GM15510 (cell line): Measurements from ENCODE around the gene RAPGEF5.

ENCODE experiments used
- POLR2A ChIP-seq: IDR thresholded peaks from 3 replicates; pipeline ENCODE4 v1.6.1; 2011; ENCODE audit warnings: borderline replicate concordance; ENCODE audit not compliant: insufficient read length; ENCODE audit errors: extremely low read depth

Gene RAPGEF5

DNA sequence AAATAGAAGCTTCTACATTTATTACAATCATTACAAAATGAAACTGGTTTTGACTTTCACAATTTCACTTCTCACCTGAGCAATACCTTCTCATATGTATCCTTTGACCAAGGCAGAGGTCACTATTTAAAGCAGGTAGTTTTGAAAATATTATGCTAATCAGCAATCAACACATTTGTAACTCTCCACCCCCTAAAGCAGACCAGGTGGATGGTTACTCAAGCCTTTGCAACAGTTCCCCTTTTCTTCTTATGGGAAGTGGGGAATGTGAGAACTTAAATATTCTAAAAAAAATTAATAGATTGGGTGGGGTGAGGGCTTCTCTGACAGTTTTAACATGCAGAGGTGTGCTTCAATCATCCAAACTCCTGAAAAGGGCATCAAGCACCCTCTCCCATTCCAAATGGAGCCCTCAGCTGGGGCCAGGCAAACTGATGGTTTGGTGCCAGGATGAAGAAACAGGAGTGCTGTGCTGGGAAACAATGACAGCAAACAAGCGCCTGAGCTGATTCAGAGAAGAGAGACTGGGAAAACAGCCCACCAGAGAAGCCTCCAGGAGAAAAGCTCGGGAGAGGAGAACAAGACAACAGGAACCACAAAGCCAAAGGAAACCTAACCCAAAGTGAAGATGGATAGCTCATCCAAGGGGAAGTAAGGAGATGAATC lies 17.1 kb downstream of the RAPGEF5 start:
- TF ChIP-seq POLR2A = no peak

DNA sequence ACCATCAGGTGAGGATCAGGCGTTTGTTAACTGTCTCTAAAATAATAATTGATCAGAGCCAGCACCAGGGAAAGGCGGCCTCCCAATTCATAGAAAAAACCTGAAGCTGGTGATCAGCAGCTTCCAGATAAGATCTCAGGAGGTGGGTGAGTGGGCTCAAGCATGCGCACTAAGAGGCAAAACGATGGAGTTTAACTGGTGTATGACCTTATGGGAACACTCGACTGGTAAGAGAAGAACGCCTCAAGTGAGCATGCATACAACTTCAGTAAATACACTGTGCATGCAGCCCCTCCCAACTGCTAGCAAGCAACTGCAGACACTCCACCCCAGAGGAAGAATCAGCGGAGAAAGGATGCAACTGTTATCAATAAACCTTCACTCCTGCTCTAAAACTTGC lies 18.1 kb downstream of the RAPGEF5 start:
- no peak for TF ChIP-seq POLR2A

DNA sequence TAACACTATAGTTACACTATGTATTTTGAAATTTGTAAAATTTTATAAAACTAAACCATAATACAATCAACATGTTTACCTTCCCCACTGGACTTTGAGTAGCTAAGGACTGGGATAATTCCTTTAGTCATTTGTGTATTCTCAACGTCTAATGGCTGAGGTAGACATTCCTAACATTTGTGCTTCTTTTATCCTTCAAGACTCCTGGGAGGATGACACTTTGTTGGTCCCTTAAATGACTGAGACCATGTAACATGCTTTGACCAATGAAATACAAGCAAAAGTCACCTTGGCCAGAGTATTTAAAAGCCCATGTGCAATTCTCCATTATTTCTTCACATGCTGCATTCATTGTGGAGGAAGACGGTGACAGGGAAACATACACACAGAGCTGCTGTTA lies 18.5 kb downstream of the RAPGEF5 start:
- no peak for TF ChIP-seq POLR2A

DNA sequence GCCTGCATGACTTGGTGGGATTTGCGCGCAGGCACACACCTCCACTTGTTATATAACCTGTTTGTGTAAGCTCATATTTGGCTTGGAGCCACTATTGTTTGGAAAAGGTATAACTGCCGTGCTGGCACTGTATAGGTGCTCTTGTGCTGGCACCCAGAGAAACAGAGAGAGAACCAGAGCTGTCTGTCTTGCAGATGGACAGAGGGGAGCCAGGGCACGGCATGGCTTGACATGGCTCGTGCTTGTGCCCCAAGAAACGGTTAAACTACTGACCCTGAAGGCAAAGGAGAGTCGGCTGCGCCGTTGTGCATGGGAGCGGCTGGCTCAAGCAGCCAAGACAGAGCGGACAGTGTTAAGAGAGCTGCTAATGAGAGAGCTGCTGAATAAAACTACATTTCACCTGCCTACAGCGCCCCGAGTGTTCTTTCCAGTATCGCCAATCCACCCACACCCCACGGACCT lies 23.2 kb downstream of the RAPGEF5 start:
- no peak for TF ChIP-seq POLR2A

DNA sequence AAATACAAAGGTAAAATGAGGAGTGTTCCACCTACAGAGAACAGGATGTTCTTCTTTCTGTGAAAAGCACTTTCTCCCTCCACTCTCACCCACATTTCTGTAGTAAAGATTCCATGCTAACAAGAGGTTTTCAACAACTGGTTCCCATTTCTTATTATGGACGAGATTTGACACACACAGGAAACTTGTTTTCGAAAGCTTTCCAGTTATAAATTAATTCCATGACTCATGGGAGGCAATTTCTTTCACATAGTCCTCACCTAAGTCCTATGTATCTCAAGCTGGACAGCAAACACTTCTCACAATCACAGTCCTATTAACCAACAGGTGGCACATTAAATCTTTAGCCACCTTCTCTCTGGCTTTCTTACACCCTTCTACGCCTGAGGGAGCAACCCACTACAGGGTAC lies 24.5 kb downstream of the RAPGEF5 start:
- TF ChIP-seq POLR2A = no peak

DNA sequence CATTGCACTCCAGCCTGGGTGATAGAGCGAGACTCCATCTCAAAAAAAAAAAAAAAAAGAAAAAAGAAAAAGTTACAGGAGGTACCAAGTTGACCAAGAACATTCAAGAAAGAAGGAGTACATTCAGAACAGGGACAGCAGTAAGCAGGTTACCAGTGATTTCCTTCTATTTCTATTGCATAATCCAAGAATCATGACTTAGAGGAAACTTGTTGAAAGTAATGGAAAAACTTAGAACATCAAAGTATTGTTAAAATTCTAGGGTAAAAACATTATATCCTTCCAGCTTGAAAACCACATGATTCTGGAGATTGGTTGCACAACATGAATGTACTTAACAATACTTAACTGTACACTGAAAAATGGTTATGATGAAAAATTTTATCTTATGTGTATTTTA lies 25.2 kb downstream of the RAPGEF5 start:
- no peak for TF ChIP-seq POLR2A

DNA sequence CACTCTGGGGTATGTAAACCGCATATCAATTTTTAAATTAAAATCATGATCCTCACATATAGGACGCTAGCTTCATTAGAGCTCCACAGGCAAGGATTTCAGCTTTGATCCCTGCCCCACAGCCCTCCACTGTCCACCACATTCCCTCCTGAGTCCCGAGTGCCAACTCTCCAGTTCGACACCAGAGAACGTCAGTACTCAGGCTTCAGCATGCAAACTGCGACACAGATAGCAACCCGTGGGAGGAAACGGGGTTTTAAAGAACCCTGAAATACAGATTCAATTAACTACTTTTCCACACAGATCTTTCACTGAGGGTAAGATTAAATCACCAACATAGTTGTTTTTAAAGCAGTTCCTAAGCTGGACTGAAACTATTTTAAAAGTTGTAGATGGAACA lies 26.1 kb downstream of the RAPGEF5 start:
- TF ChIP-seq POLR2A = no peak

DNA sequence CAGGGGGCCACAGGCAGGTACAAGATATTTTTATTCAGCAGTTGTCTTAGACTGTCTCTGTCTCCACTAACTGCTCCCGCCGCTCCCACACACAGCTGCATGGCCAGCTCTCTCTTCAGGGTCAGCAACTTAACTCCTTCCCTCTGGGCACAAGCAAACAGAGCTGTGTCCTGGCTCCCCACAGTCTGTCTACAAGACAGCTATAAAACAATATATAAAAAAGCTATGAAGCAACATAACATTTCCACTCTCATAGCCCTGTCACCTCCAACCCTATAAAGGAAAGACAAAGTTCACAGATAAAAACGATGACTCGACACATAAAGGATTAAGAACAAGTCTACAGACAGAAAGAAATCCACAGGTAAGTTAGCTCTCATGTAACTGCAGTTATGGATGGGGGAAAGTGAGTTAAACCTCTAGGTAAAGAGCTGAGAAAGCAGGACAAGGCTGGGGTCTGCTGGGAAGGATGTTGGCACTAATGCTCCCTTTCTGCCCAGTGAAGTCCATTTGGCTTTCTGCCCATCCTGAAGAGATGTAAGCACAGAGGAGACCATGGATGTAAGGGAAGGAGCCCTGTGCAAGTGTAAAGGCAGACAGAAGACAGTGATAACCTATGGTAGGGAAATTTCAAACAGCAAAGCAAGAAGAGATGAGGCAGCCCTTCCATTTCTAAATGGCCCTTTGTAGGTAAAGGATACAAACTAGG lies 27.0 kb downstream of the RAPGEF5 start:
- no peak for TF ChIP-seq POLR2A

DNA sequence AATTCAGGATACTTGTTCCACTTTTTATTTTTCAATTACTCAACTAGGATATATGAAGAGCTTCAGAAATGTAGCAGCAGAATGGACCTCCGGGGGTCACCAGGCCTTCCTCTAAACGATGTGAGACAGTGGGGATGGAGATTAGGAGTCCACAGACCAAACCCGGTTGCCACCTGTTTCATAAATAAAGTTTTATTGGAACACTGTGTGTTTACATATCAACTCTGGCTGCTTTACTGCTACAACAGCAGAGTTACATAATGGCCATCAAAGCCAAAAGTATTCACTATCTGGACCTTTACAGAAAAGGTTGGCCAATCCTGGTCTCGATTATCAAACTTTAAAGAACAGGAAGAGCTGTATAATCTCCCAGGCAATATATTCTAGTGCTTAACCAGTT lies 30.8 kb downstream of the RAPGEF5 start:
- TF ChIP-seq POLR2A = no peak

DNA sequence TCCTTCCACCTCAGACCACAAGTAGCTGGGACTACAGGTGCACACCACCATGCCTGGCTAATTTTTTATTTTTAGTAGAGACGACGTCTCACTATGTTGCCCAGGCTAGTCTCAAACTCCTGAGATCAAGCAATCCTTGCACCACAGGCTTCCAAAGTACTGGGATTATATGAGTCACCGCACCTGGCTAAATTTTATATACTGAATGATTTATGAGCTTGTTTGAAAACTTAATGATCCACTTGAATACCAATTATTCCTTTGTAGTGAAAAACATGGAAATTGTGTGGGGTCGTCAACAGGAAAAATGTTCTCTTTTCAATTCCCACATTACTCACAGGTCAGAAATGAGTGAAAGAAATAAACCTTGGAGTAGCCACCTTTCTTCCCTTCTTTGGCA lies 31.3 kb downstream of the RAPGEF5 start:
- no peak for TF ChIP-seq POLR2A

DNA sequence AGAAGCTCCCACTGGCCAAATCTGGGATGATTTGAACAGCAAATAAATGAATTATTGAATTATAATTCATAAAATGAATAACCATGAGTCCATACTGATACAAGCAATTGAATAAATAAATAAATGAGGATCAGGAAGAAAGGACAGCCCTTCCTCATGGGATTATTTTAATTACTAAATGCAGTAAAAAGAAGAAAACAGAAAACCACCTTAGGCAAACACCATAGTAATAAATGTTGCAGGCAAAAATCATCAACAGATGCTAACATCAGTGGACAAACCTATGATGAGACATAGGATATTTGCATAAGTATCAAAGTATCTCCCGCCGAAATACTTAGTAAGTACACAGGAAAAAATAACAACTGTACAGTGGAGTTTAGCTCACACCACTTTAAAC lies 33.2 kb downstream of the RAPGEF5 start:
- TF ChIP-seq POLR2A = no peak

DNA sequence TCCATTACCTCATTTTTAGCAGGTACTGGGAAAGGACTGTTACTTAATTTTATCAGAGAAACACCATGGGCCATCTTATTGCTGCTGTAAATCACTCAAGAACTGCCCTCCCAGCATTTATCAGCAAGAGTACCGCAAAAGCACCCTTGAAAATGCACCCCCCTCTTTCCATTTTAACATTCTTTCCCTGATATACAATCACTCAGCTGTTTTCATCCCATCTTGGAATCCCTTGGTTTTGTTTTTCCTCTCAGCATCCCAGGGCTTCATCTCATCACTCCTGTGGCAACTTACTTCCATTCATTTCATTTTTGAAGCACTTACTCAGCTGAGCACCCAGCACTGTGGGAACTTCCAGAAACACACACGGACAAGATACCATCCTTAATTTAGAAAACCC lies 36.5 kb downstream of the RAPGEF5 start:
- no peak for TF ChIP-seq POLR2A

DNA sequence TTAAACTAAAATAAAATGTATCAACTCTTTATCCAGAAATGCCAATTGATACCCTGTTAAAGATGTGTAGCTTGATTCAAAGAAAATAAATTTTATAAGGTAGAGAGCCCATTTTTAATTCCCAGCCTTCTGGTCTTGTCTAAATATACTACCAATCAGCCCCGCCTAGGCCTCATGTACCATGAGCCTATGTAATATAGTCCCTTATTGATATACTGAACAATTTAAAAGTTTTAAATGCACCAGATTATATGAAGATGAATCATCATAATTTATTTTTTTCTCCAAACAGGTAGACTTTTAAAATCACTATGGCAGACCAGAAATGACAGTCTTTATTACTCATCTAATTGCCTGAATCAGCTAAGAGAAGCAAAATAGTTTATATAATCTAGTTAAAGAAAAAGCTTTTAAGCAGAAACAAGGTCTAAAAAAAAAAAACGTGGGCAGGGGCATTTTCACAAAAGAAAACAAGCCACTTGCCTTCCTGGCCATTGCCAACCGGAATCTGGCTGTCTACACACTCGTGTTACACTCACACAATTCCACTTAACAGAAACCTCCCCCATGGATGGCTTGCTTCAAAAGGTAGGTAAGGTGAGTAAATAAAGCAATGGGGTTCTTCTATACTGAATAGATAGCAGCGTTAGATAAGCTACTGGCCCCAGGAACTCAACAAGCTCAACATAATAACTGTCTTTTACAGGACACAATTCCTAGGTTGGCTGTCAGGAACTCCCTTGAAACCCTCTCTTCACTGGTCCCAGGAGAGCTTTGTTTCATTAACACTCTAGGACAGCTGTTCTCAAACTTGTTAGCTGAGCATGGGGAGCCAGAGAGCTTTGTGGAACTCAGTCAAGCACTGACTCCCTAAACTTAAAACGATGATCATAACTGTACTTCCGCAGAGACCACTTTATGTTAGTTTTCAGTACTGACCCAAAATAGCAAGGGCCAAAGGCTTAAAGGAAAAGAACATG lies 37.2 kb downstream of the RAPGEF5 start:
- TF ChIP-seq POLR2A = no peak

DNA sequence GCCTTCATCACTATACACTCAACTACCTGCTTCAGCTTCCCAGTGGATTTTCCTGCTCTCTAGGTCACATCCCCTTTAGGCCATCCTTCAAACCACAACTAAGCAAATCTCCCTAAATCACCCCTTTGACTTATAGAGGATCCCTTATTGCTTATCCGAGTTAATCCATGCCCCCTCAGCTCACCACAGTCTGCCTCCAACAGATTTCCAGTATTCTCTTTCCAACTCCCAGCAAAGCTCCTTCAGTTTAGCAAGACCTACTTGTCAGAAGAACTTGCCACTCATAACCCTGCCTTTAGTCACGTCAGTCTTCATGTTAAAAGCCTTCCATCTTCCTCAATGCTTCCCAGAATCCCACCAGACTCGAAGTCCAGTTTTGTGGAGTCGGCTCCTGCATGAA lies 38.6 kb downstream of the RAPGEF5 start:
- no peak for TF ChIP-seq POLR2A

DNA sequence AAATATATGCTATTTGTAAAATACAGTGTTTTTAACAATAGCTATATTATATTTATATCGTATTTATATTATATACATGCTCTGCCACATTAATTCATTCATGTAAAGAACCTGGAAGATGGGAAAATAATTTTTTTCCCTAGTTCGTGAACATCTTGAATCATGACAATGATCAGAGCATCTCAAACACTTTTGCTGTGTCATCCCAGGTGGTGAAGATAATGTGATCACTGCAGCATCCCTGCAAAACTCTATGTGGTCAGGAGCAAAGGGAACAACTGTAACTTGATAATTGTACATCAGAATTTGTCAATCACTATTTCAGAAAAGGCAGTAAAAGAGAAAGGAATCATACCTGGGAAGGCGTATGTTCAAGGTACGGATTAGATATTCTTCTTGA lies 39.3 kb downstream of the RAPGEF5 start:
- no peak for TF ChIP-seq POLR2A
